ENCODE data around the gene HERC4. TPM values are rescaled to one million over a fixed set of nuclear protein-coding genes. Genes with fewer than 3 reads are reported as not detected.

Gene HERC4
- total RNA-seq, 1 experiment from 2014 or later: 39.4 TPM

DNA sequence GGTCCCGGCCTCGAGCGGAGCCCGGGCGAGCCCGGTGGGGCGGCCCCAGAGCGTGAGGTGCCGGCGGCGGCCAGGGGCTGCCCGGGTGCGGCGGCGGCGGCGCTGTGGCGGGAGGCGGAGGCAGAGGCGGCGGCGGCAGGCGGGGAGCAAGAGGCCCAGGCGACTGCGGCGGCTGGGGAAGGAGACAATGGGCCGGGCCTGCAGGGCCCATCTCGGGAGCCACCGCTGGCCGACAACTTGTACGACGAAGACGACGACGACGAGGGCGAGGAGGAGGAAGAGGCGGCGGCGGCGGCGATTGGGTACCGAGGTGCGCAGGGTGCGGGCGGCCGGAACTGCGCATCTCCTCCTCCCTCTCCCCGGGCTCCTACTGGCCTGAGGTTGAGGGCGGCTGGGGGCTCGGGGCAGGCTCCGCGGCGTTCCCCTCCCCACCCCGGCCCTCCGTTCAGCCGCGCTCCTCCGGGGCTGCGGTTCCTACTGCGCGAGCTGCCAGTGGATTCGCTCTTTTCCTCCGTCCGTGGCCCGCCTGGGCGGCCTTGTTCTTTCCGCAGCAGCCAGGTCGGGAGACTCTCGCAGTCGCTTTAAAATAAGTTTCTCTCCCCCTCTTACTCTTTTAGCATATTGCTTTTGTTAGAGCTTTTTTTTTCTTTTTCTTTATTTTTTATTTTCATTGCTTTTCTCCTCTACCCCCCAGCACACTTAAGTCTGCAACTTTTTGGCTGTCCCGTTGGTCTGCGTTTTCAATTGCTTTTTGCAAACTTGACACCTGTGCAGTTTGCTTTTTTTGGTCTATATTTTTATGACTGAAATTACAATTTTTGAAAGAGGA, 190.0 kb downstream of the HERC4 start (continued):
- TF ChIP-seq, protein P1, sequence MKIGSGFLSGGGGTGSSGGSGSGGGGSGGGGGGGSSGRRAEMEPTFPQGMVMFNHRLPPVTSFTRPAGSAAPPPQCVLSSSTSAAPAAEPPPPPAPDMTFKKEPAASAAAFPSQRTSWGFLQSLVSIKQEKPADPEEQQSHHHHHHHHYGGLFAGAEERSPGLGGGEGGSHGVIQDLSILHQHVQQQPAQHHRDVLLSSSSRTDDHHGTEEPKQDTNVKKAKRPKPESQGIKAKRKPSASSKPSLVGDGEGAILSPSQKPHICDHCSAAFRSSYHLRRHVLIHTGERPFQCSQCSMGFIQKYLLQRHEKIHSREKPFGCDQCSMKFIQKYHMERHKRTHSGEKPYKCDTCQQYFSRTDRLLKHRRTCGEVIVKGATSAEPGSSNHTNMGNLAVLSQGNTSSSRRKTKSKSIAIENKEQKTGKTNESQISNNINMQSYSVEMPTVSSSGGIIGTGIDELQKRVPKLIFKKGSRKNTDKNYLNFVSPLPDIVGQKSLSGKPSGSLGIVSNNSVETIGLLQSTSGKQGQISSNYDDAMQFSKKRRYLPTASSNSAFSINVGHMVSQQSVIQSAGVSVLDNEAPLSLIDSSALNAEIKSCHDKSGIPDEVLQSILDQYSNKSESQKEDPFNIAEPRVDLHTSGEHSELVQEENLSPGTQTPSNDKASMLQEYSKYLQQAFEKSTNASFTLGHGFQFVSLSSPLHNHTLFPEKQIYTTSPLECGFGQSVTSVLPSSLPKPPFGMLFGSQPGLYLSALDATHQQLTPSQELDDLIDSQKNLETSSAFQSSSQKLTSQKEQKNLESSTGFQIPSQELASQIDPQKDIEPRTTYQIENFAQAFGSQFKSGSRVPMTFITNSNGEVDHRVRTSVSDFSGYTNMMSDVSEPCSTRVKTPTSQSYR (CRISPR knock-in tag; IDR thresholded peaks at IDR 0.05): no peak
- TF ChIP-seq ETV6 (CRISPR knock-in tag; IDR thresholded peaks at IDR 0.05) (no peak), PRRX2 (CRISPR knock-in tag; IDR thresholded peaks at IDR 0.05) (no peak), ZNF671 (CRISPR knock-in tag; IDR thresholded peaks at IDR 0.05) (no peak)

DNA sequence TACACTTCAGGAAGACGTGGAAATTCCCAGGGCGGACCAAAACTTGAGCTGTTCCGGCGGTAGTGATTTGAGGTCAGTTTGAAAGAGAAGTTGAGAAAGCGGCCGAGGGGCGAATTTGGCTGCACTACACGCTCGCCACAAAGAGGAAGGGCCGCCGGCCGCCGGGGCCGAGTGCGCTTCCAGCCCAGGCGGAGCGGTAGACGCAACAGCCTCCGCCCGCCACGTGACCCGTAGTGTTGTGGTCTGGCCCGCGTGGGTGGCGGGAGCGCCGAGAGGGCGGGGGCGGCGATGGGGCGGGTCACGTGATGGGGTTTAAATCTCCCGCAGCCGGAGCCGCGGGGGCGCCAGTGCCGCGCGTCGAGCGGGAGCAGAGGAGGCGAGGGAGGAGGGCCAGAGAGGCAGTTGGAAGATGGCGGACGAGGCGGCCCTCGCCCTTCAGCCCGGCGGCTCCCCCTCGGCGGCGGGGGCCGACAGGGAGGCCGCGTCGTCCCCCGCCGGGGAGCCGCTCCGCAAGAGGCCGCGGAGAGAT, 190.7 kb downstream of the HERC4 start, which contains the start of gene SIRT1:
SIRT1 (plus strand) TSS at position 344 of the 529 bp plus-strand sequence; CDS start at position 410, 66 bp downstream.
- H3K4me1 Mint-ChIP-seq: peaks cover 20% of the 10 kb centered on the region
- peaks cover 30% of the 10 kb centered on the region for H3K36me3 Mint-ChIP-seq
- H3K27me3 Mint-ChIP-seq (ENCODE audit: low read depth): no peaks in the 10 kb centered on the region
- H3K4me3 Mint-ChIP-seq: peak within 1 kb of the TSS; percentile 91
- peak; percentile 87 for ATAC-seq
- peaks cover under 1% of the 10 kb centered on the region; the same call in 1 of the 2 replicates for H3K9me3 Mint-ChIP-seq
- H3K27ac Mint-ChIP-seq: peak within 1 kb of the TSS; percentile 96
- peak; percentile 96 for DNase-seq (ENCODE audit: low spot score)
- CTCF ChIA-PET: interaction anchor here (1.0 to 2.6 kb wide), 4 partner anchors 23 to 96 kb away, joined by 4 to 19 read pairs (median 7); no protein-coding TSS in a partner anchor
- POLR2A ChIA-PET: interaction anchor here (0.9 to 3.6 kb wide), 3 partner anchors 22 to 447 kb away, joined by 3 to 20 read pairs (median 6); partner anchors contain the start of gene HNRNPH3
- TF ChIP-seq, protein P1 (CRISPR knock-in tag; IDR thresholded peaks at IDR 0.05): 0 out of 2 replicates have a peak, but pooled peaks have one; percentile 23
- TF ChIP-seq, protein P2, sequence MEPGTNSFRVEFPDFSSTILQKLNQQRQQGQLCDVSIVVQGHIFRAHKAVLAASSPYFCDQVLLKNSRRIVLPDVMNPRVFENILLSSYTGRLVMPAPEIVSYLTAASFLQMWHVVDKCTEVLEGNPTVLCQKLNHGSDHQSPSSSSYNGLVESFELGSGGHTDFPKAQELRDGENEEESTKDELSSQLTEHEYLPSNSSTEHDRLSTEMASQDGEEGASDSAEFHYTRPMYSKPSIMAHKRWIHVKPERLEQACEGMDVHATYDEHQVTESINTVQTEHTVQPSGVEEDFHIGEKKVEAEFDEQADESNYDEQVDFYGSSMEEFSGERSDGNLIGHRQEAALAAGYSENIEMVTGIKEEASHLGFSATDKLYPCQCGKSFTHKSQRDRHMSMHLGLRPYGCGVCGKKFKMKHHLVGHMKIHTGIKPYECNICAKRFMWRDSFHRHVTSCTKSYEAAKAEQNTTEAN (CRISPR knock-in tag; IDR thresholded peaks at IDR 0.05): no peak
- TF ChIP-seq FOXK1 (CRISPR knock-in tag; IDR thresholded peaks at IDR 0.05) (peak; percentile 100), SOX15 (CRISPR knock-in tag; IDR thresholded peaks at IDR 0.05) (no peak), SMAD3 (CRISPR knock-in tag; IDR thresholded peaks at IDR 0.05; ENCODE audit: borderline replicate concordance) (0 out of 2 replicates have a peak, but pooled peaks have one; percentile 45), ZNF121 (CRISPR knock-in tag; IDR thresholded peaks at IDR 0.05) (no peak), ZNF423 (CRISPR knock-in tag; IDR thresholded peaks at IDR 0.05) (no peak), NFE2L1 (CRISPR knock-in tag; IDR thresholded peaks at IDR 0.05) (no peak), ZNF138 (CRISPR knock-in tag; conservative IDR thresholded peaks at IDR 0.05) (no peak)
- TF ChIP-seq, protein P3, sequence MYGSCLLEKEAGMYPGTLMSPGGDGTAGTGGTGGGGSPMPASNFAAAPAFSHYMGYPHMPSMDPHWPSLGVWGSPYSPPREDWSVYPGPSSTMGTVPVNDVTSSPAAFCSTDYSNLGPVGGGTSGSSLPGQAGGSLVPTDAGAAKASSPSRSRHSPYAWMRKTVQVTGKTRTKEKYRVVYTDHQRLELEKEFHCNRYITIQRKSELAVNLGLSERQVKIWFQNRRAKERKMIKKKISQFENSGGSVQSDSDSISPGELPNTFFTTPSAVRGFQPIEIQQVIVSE (CRISPR knock-in tag; IDR thresholded peaks at IDR 0.05; ENCODE audit: borderline replicate concordance): no peak
- TF ChIP-seq, protein P4, sequence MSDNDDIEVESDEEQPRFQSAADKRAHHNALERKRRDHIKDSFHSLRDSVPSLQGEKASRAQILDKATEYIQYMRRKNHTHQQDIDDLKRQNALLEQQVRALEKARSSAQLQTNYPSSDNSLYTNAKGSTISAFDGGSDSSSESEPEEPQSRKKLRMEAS (CRISPR knock-in tag; IDR thresholded peaks at IDR 0.05): peak; percentile 97
- TF ChIP-seq, protein P5, sequence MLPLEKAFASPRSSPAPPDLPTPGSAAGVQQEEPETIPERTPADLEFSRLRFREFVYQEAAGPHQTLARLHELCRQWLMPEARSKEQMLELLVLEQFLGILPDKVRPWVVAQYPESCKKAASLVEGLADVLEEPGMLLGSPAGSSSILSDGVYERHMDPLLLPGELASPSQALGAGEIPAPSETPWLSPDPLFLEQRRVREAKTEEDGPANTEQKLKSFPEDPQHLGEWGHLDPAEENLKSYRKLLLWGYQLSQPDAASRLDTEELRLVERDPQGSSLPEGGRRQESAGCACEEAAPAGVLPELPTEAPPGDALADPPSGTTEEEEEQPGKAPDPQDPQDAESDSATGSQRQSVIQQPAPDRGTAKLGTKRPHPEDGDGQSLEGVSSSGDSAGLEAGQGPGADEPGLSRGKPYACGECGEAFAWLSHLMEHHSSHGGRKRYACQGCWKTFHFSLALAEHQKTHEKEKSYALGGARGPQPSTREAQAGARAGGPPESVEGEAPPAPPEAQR (CRISPR knock-in tag; IDR thresholded peaks at IDR 0.05): no peak
- TF ChIP-seq, protein P6, sequence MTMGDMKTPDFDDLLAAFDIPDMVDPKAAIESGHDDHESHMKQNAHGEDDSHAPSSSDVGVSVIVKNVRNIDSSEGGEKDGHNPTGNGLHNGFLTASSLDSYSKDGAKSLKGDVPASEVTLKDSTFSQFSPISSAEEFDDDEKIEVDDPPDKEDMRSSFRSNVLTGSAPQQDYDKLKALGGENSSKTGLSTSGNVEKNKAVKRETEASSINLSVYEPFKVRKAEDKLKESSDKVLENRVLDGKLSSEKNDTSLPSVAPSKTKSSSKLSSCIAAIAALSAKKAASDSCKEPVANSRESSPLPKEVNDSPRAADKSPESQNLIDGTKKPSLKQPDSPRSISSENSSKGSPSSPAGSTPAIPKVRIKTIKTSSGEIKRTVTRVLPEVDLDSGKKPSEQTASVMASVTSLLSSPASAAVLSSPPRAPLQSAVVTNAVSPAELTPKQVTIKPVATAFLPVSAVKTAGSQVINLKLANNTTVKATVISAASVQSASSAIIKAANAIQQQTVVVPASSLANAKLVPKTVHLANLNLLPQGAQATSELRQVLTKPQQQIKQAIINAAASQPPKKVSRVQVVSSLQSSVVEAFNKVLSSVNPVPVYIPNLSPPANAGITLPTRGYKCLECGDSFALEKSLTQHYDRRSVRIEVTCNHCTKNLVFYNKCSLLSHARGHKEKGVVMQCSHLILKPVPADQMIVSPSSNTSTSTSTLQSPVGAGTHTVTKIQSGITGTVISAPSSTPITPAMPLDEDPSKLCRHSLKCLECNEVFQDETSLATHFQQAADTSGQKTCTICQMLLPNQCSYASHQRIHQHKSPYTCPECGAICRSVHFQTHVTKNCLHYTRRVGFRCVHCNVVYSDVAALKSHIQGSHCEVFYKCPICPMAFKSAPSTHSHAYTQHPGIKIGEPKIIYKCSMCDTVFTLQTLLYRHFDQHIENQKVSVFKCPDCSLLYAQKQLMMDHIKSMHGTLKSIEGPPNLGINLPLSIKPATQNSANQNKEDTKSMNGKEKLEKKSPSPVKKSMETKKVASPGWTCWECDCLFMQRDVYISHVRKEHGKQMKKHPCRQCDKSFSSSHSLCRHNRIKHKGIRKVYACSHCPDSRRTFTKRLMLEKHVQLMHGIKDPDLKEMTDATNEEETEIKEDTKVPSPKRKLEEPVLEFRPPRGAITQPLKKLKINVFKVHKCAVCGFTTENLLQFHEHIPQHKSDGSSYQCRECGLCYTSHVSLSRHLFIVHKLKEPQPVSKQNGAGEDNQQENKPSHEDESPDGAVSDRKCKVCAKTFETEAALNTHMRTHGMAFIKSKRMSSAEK (CRISPR knock-in tag; IDR thresholded peaks at IDR 0.05; ENCODE audit: borderline replicate concordance): no peak
- TF ChIP-seq, protein P7, sequence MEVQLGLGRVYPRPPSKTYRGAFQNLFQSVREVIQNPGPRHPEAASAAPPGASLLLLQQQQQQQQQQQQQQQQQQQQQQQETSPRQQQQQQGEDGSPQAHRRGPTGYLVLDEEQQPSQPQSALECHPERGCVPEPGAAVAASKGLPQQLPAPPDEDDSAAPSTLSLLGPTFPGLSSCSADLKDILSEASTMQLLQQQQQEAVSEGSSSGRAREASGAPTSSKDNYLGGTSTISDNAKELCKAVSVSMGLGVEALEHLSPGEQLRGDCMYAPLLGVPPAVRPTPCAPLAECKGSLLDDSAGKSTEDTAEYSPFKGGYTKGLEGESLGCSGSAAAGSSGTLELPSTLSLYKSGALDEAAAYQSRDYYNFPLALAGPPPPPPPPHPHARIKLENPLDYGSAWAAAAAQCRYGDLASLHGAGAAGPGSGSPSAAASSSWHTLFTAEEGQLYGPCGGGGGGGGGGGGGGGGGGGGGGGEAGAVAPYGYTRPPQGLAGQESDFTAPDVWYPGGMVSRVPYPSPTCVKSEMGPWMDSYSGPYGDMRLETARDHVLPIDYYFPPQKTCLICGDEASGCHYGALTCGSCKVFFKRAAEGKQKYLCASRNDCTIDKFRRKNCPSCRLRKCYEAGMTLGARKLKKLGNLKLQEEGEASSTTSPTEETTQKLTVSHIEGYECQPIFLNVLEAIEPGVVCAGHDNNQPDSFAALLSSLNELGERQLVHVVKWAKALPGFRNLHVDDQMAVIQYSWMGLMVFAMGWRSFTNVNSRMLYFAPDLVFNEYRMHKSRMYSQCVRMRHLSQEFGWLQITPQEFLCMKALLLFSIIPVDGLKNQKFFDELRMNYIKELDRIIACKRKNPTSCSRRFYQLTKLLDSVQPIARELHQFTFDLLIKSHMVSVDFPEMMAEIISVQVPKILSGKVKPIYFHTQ (CRISPR knock-in tag; IDR thresholded peaks at IDR 0.05): no peak

All from WTC11 (cell line).